ENCODE measurements around the gene RPS29.
A peak's percentile ranks its signal among the peaks of the same experiment; 100 is the strongest.
"Not testable (repeated sequence)": the region's sequence is repeated elsewhere in the genome, so short reads cannot be mapped to it uniquely, and the experiment has no call there.

Gene RPS29

DNA sequence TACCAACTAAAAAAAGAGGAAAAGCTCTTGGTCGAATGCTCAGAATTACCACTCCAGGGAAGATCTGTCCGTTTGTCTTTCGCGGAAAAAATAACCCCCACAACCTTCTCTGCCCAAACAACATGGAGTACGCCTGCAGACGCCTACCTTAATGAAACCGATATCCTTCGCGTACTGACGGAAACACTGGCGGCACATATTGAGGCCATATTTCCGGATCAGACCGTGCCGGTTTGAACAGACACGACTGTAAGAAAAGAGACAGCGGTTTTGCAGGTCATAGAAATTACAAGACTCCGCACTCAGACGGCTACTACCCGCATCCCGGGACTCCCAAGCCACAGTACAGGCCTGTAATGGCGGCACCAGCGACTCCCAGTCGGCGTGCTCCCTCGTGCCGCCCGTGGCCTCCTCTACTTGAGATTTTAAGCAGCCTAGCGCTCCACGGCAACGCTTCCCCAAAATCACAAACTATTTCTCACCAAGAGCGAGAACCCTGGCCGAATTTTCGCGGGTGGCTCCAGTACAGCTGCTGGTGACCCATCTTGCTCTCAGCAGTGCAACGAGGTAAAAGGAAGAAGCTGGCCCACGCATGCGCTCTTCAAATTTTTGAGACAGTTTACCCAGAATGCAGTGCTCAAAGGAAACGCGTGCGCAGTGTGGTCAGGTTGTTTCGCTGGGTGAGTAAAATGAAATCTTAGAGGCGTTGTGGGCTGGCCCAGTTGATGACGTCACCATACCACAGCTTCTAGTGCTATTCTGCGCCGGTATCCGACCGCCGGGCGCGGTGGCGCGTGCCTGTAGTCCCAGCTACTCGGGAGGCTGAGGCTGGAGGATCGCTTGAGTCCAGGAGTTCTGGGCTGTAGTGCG, at the start of gene RPS29:
Gene RPS29 (minus strand): TSS at position 578 of the 870 bp plus-strand sequence. CDS start 34 bp downstream, at position 544.
- peak; percentile 96 for DNase-seq (ENCODE audit: low read depth, low spot score)

DNA sequence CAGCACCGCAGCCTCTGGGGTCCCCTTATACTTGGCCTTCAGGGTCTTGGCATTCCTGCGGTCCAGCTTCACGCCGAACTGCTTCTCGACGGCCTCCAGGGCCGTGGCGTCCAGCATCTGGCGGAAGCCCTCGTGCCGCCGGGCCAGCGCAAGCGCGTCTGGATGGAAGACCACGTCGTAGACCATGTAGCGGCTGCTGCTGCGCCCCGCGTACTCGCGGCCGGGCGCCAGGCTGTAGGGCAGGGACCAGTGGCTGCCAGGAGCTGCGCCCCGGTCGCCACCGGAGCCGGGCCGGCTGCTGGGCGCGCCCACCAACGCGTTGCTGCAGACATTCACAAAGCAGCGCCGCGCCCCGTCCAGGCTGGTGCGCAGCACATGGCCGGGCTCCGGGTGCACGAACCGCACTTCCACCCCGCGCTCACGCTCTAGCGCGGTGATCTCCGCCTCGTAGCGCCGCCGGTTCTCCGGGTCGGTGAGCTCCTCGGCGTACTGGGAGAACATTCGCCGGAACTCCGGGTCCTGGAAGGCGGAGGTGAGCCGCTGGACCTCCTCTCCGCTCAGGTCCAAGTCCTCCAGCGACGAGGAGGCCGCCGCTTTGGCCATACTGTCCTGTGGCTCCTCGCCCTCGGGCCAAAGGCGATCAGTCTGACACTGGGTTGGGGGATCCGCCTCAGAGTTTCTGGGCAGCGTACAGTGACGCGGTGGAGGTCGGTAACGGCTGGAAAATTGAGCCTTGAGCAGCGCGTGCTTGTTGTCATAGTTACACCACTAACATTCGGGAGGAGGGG, 48.6 kb upstream of the RPS29 start, which contains the start of gene DNAAF2:
Gene DNAAF2 (minus strand): TSS at position 698 of the 788 bp plus-strand sequence. CDS start 95 bp downstream, at position 603.
- DNase-seq (ENCODE audit: low read depth, low spot score), result no peak

DNA sequence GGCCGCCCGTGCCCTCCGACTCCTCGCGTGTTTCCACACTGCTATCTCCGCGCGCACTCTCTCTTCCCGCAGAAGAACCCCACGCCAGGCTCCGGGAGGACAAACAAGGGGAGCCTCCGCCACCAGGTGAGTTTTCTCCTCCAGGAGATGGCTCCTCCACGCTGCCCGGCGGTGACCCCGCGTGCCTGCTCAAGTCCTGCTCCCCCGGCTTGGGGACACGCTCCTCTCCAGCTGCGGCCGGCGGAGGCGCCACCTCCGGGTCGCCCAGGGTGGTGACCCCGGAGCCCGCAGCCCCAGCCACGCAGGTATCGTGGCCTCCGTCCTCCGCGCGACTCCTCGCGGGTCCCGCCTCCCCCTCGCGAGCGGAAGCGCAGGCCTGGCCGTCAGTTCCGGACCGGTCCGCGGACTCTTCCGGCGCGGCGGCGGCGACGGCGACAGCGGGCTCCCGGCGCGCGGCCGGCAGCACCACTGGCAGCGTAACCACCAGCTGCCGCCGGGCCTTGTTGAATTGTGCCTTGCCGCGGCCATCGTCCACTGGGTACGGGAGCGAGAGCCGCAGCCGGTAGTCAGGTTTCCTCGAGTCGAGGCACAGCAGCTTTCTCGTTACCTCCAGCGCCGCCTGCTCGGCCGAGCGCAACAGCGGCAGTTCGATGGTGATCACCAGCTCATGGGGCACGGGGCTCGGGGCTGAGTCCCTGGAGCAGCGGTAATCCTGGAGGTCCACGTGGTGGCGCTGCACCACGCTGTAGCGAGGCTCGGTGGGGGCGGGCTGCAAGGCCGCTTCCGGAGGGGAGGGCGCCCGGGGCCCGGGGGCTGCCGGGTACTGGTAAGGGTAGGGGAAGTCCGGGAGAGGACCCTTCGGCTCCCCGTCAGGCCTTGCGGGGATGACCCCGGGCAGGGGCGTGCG, 47.7 kb upstream of the RPS29 start:
- DNase-seq (ENCODE audit: low read depth, low spot score), result peak; percentile 67

DNA sequence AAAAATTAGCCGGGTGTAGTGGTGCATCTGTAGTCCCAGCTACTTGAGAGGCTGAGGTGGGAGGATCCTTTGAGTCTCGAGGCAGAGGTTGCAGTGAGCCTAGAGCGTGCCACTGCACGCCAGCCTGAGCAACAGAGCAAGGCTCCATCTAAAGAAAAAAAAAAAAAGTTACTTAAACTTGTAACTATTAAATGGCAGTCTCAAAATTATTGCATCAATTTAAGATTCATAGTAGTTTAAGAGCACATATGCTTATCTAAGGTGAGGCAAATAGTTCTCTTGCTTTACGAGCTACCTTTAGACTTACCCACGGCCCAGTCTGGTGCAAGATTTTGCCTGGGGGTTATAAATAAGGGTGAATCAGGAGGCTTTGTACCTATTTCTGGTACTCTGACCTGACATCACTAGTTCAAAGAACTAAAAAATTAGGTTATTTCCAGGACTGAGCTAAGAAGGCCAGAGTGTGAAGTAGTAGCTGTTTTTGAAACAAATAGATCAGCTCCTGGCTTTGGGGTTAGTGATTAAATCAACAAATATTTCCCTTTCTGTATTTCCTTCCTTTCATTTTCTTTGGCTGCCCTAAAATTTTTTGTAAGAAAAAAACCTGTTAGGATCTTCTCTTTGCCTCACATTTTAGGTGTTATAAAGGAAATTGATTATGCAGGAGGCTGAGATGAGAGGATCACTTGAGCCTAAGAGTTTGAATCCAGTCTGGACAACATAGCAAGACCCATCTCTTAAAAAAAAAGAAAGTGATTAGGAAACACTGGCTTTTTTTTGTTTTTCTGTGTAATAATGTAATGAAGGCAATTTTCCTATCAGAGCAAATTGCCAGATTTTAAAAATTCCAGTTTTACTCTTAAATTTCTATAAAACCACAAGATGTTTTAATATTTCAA, 38.0 kb upstream of the RPS29 start:
- no peak for DNase-seq (ENCODE audit: low read depth, low spot score)

DNA sequence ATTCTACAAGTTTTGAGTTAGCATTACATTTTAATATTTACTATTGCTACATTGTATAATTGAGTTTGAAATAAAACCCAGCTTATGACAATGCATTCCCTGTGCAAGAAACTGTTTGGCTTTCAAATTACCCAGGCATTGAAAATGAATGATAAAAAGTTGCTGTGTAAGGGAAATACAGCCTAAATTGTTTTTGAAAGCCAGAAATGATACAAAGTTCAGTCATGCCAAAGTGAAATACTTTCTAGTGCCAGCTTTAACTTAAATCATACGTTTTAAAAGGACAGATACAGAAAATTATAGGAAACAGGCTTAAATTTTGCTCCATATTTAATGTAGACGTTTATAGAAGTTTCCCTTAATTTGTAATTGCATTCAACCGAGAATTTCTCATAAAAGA, 37.2 kb upstream of the RPS29 start:
- DNase-seq (ENCODE audit: low read depth, low spot score), result no peak

DNA sequence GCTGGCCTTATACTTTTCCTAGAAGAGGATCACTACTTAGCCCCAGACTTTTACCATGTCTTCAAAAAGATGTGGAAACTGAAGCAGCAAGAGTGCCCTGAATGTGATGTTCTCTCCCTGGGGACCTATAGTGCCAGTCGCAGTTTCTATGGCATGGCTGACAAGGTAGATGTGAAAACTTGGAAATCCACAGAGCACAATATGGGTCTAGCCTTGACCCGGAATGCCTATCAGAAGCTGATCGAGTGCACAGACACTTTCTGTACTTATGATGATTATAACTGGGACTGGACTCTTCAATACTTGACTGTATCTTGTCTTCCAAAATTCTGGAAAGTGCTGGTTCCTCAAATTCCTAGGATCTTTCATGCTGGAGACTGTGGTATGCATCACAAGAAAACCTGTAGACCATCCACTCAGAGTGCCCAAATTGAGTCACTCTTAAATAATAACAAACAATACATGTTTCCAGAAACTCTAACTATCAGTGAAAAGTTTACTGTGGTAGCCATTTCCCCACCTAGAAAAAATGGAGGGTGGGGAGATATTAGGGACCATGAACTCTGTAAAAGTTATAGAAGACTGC, 35.9 kb upstream of the RPS29 start:
- DNase-seq (ENCODE audit: low read depth, low spot score), result no peak

DNA sequence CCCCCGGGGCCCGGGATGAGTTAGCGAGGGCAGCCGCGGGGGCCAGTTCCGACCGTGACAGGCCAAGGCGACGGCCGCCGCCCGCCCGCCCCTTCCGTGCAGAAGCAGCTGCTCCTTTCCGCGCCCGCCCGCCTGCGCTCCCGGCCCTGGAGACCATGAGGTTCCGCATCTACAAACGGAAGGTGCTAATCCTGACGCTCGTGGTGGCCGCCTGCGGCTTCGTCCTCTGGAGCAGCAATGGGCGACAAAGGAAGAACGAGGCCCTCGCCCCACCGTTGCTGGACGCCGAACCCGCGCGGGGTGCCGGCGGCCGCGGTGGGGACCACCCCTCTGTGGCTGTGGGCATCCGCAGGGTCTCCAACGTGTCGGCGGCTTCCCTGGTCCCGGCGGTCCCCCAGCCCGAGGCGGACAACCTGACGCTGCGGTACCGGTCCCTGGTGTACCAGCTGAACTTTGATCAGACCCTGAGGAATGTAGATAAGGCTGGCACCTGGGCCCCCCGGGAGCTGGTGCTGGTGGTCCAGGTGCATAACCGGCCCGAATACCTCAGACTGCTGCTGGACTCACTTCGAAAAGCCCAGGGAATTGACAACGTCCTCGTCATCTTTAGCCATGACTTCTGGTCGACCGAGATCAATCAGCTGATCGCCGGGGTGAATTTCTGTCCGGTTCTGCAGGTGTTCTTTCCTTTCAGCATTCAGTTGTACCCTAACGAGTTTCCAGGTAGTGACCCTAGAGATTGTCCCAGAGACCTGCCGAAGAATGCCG, 35.1 kb upstream of the RPS29 start:
- no peak for DNase-seq (ENCODE audit: low read depth, low spot score)

DNA sequence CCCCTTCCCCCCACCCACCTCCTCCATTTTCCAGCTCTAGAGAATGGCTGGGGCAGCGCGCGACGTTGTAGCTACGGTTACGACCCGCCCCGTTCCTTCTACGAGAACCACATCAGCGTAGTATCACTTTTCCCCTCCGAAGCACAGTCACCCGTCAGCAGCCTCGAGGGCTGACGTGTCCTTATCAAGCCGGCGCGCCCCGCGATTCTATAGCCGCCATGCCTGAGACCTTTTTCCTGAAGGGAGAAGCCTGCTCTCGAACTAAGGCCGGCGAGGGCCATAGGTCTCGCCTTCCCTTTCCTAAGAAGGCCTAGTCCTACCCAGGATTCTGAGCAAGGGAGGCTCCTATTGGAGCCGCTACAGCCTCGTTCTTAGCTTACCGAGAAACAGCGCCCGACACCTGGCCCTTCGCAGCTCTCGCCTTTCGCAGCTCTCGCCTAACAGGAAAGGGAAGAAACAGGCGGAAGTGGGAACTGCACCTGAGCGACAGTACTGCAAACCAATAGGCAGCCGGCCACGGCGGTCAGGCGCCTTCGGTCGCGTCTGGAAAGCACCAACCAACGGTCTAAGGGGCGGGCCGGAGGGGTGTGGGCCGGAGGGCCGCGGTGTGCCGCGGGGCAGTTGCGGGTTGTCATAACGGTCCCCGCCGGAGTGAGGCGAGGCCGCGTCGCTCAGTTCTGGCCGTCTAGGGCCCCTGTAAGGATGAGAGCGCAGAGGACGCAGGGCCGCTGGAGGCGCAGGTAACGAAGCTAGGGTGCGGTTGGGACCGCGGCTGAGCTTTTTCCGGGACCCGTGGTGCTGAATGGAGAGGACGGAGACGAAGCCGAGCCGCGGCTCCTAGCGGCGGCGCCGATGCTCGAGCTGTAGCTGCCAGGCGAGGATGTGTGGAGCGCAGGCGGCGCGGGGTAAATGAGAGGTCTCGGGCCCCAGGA, 34.3 kb upstream of the RPS29 start, which contains the start of the genes MGAT2 and RPL36AL:
Gene MGAT2 (plus strand): TSS at position 618 of the 932 bp plus-strand sequence. CDS start 470 bp downstream, outside the sequence.
Gene RPL36AL (minus strand): TSS at position 445 of the 932 bp plus-strand sequence. CDS start 1,522 bp downstream, outside the sequence.
- DNase-seq (ENCODE audit: low read depth, low spot score), result peak; percentile 96

DNA sequence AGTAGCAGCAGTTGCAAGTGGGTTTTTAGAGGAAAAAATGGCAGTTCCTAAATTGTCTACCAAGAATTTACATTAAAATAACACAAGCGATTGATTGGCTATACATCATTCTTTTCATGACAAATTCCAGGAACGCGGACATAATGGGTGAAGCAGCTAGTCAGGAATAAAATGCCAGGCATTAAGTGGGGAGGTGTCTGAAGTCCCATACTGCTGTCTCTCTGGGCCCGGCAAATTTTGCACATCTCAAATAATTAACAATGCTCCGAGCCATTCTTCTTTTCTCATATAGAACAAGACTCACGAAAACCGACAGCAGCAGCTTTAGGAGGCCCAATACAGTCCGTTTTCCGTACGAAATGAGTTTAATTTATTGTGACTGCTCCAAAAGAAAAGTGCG, 33.5 kb upstream of the RPS29 start:
- no peak for DNase-seq (ENCODE audit: low read depth, low spot score)

DNA sequence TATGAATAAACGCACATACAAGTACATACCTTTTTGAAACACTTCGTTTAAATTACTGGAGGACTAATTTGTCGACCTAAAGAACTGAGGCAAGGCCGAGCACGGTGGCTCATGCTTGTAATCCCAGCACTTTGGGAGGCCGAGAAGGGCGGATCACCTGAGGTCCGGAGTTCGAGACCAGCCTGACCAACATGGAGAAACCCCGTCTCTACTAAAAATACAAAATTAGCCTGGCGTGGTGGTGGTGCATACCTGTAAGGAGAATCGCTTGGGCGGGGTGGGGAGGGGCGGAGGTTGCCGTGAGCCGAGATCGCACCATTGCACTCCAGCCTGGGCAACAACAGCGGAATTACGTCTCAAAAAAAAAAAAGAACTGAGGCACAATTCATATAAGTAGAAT, 33.1 kb upstream of the RPS29 start:
- not testable (repeated sequence) for DNase-seq (ENCODE audit: low read depth, low spot score)

DNA sequence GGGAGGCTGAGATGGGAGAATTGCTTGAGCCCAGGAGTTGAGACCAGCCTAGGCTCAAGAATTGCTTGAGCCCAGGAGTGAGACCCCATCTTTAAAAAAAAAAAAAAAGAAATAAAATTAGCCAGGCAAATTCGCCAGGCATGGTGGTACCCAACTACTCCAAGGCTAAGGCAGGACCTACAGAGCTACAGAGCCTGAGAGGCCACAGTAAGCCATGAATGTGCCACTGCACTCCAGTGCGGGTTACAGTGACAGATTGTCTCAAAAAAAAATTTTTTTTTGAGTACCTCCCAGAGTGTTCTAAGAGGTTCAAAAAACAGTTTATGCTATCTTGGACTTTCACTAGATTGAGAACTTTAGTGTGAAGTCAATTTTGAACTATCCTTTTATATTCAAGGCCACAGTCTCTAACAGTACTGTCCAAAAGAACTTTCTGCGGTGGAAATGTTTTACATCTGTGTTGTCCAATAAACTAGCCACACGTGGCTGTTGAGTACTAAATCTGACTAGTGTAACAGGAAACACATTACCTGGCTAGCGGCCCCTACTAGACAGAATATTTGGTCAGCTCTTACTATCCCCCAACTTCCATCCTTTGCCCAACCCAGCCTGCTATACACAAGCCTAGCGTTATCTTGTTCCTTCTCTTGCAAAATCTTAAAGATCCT, 31.8 kb upstream of the RPS29 start:
- DNase-seq (ENCODE audit: low read depth, low spot score), result no peak

DNA sequence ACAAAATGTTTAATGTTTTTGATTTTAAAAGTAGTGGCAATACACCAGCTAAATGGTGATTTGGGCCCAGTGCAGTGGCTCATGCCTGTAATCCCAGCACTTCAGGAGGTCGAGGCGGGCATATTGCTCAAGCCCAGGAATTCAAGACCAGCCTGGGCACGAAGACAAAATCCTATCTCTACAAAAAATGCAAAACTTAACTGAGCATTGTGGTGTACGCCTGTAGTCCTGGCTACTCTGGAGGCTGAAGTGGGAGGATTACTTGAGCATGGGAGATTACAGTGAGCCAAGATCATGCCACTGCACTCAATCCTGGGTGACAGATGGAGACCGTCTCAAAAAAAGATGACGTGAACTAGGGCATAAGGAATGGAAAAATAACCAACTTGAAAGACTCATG, 29.6 kb upstream of the RPS29 start:
- no peak for DNase-seq (ENCODE audit: low read depth, low spot score)

DNA sequence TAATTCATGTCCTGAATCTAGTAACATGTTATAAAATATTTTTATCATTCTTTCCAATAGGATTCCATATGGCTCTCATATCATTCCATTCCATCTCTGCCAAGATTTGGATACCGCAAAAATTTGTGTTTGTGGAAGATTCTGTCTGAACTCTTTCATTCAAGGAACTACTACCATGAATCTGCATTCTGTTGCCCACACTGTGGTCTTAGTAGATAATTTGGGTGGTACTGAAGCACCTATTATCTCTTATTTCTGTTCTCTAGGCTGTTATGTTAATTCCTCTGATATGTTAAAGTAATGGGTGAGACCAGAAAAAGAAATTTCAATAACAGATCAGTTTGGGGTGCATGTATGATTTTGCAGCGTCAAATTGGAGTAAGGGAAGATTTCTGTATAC, 28.0 kb upstream of the RPS29 start:
- DNase-seq (ENCODE audit: low read depth, low spot score), result no peak

DNA sequence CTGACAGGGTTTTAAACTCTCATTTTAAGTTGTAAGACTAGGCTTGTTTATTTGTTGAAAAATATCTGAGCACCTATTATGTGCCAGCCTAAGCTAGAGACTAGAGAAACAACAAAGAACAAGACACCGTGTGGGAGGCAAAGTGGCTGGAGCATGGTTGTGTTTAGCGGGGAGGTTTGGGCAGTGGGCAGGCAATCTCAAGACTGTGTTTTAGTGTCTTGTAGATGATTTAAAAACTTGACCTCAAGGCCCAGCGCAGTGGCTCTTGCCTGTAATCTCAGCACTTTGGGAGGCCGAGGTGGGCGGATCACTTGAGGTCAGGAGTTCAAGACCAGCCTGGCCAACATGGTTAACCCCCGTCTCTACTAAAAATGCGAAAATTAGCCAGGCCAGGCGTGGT, 26.5 kb upstream of the RPS29 start:
- no peak for DNase-seq (ENCODE audit: low read depth, low spot score)

DNA sequence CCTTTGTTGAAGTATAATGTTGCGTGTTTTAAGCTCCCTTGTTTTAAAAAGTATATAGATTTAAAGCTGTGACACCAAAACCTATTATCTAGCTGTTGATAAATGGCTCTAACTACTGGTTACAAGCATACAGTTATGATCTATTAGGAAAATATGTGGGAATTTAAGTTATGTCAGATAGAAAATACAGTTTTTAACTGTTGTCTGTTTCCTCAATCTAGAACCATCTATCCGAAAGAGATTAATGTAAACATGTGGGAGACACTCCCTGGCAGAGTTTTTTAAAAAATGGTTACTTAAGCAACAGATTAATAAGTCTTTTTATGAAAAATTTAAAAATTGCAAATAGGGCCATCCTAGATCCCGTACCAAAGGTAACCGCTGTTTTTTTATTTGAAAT, 26.1 kb upstream of the RPS29 start:
- DNase-seq (ENCODE audit: low read depth, low spot score), result no peak

DNA sequence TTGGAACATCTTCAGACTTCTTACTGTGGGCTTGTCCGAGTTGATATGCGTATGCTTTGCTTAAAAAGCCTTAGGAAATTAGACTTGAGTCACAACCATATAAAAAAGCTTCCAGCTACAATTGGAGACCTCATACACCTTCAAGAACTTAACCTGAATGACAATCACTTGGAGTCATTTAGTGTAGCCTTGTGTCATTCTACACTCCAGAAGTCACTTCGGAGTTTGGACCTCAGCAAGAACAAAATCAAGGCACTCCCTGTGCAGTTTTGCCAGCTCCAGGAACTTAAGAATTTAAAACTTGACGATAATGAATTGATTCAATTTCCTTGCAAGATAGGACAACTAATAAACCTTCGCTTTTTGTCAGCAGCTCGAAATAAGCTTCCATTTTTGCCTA, 21.4 kb upstream of the RPS29 start:
- no peak for DNase-seq (ENCODE audit: low read depth, low spot score)

DNA sequence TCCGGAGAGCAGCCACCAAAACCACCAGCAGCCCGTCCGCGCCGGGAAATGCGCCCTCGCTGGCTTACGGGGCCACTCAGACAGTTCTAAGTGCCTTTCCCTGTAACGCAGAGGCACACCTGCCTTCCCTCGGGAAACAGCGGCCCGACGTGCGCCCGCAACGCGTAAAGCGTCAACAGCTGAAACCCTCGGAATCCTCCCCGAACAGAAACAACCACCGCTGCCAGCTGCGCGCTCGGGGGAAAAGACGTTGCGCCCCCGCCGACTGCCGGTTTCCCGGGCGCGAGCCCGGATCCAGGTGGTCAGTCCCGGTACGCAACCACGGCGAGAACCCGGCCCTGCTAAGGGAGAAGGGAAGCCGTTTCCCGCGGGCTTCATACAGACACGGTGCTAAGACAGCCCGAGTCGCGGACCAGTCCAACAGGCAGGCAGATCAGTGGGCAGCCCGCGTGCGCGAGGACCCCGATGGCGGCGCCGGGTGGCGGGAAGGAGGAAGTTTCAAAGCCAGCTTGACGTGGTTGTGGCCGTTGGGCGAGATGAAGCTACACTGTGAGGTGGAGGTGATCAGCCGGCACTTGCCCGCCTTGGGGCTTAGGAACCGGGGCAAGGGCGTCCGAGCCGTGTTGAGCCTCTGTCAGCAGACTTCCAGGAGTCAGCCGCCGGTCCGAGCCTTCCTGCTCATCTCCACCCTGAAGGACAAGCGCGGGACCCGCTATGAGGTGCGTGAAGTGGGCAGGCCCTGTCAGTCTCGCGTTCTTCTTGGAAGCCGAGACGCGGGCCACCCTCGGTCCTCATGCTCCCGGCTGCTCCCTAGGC, 12.5 kb upstream of the RPS29 start, which contains the start of gene LRR1:
Gene LRR1 (plus strand): TSS at position 456 of the 816 bp plus-strand sequence. CDS start 81 bp downstream, at position 537.
- DNase-seq (ENCODE audit: low read depth, low spot score), result no peak

Measured in iPS DF 19.7 (cell line).